CD14-positive monocyte (primary cell): ENCODE results near the gene TNFAIP1. TPM values are rescaled to one million over a fixed set of nuclear protein-coding genes. Genes with fewer than 3 reads are reported as not detected.

ENCODE experiments used
- DNase-seq, 3 donors: peaks; one replicate each; pipeline ENCODE4 v3.0.0-alpha.2; 2011 to 2022
- H2AFZ ChIP-seq: 2 replicates; pipeline ENCODE4 v1.6.0; 2012; ENCODE audit warnings: mild to moderate bottlenecking, low read depth, low read length, inconsistent platforms; ENCODE audit not compliant: insufficient read depth, poor library complexity, severe bottlenecking
- H3K27ac ChIP-seq, 2 donors: 1 replicate in 1 of 2; 2 replicates in 1 of 2; pipeline ENCODE4 v1.5.1; 2012 to 2013; ENCODE audit warnings: low read length in 2 of 2, control low read depth in 1 of 2, inconsistent platforms in 1 of 2, low read depth in 1 of 2, mild to moderate bottlenecking in 1 of 2
- H3K27me3 ChIP-seq, 2 donors: one replicate each; pipeline versions ENCODE4 v1.6.0 to v1.6.1; 2011 to 2013; ENCODE audit warnings: low read length in 2 of 2; ENCODE audit not compliant: control insufficient read depth in 2 of 2, insufficient read depth in 2 of 2
- H3K36me3 ChIP-seq, 2 donors: replicated peaks in 1 of 2; 1 replicate in 1 of 2; 2 replicates in 1 of 2; pipeline versions ENCODE4 v1.5.1 to v1.6.1; 2012 to 2013; ENCODE audit warnings: low read length in 2 of 2, control low read depth in 1 of 2, inconsistent platforms in 1 of 2, mild to moderate bottlenecking in 1 of 2; ENCODE audit not compliant: insufficient read depth in 2 of 2, control insufficient read depth in 1 of 2
- H3K4me1 ChIP-seq, 2 donors: 1 replicate in 1 of 2; 2 replicates in 1 of 2; pipeline versions ENCODE4 v1.5.1 to v1.6.1; 2012 to 2013; ENCODE audit warnings: low read length in 2 of 2, control low read depth in 1 of 2, inconsistent platforms in 1 of 2, mild to moderate bottlenecking in 1 of 2, moderate library complexity in 1 of 2; ENCODE audit not compliant: insufficient read depth in 2 of 2, control insufficient read depth in 1 of 2
- H3K4me2 ChIP-seq: replicated peaks from 2 replicates; pipeline ENCODE3; 2012; ENCODE audit warnings: low read length, moderate library complexity, mild to moderate bottlenecking; ENCODE audit not compliant: poor library complexity, severe bottlenecking; ENCODE audit errors: extremely low read depth
- H3K4me3 ChIP-seq, 3 experiments: fragments of 200-600 bp in 1 of 3; sonication (generic) in 1 of 3; replicated peaks in 1 of 3; 1 replicate in 2 of 3; 2 replicates in 1 of 3; pipeline ENCODE4 v1.5.1; 2011 to 2013; ENCODE audit warnings: low read length in 3 of 3, mild to moderate bottlenecking in 3 of 3, control low read depth in 2 of 3, low read depth in 2 of 3, inconsistent platforms in 1 of 3, moderate library complexity in 1 of 3
- H3K79me2 ChIP-seq: 2 replicates; pipeline ENCODE4 v1.6.0; 2012; ENCODE audit warnings: mild to moderate bottlenecking, control low read depth, inconsistent platforms, low read length, moderate library complexity; ENCODE audit not compliant: insufficient read depth
- H3K9ac ChIP-seq: 2 replicates; pipeline ENCODE4 v1.6.0; 2017; ENCODE audit warnings: low read length, mild to moderate bottlenecking; ENCODE audit not compliant: insufficient read depth, poor library complexity, severe bottlenecking
- H3K9me3 ChIP-seq, 2 donors: replicated peaks in 1 of 2; 1 replicate in 1 of 2; 2 replicates in 1 of 2; pipeline versions ENCODE4 v1.5.1 to v1.6.1; 2012 to 2013; ENCODE audit warnings: low read length in 2 of 2, control low read depth in 1 of 2; ENCODE audit not compliant: control insufficient read depth in 1 of 2, insufficient read depth in 1 of 2
- H4K20me1 ChIP-seq: 2 replicates; pipeline ENCODE4 v1.6.0; 2012; ENCODE audit warnings: mild to moderate bottlenecking, low read length, control low read depth, moderate library complexity; ENCODE audit not compliant: insufficient read depth
- H3K27ac Mint-ChIP-seq, 7 donors: one replicate each; pipeline ENCODE4 v1.8.0; 2020; ENCODE audit warnings: mild to moderate bottlenecking in 7 of 7, mixed read lengths in 7 of 7, moderate library complexity in 6 of 7, inconsistent platforms in 2 of 7
- H3K27me3 Mint-ChIP-seq, 3 donors: one replicate each; pipeline ENCODE4 v1.8.0; 2021 to 2022; ENCODE audit warnings: low read depth in 3 of 3, mild to moderate bottlenecking in 3 of 3, mixed read lengths in 3 of 3, moderate library complexity in 3 of 3, inconsistent platforms in 1 of 3
- H3K36me3 Mint-ChIP-seq, 2 donors: one replicate each; pipeline ENCODE4 v1.8.0; 2020; ENCODE audit warnings: mixed read lengths in 2 of 2, inconsistent platforms in 1 of 2, mild to moderate bottlenecking in 1 of 2
- H3K4me1 Mint-ChIP-seq: one replicate; pipeline ENCODE4 v1.8.0; 2020; ENCODE audit warnings: mild to moderate bottlenecking, mixed read lengths
- H3K4me3 Mint-ChIP-seq, 2 donors: one replicate each; pipeline ENCODE4 v1.8.0; 2020; ENCODE audit warnings: mild to moderate bottlenecking in 2 of 2, mixed read lengths in 2 of 2, moderate library complexity in 1 of 2
- H3K9me3 Mint-ChIP-seq, 7 donors: one replicate each; pipeline ENCODE4 v1.8.0; 2020 to 2022; ENCODE audit warnings: mixed read lengths in 7 of 7, mild to moderate bottlenecking in 6 of 7, moderate library complexity in 6 of 7, inconsistent platforms in 2 of 7
- WGBS: methylation state at CpG from one replicate; pipeline ENCODE4 v1.1.5; 2013; ENCODE audit warnings: missing lambda C conversion rate; ENCODE audit not compliant: insufficient coverage; 5-methylcytosine and 5-hydroxymethylcytosine counted together
- intact Hi-C, 2 donors: fragments of 100-400 bp; cut with micrococcal nuclease; formaldehyde crosslinking; loops; one replicate each; pipeline versions ENCODE4 v1.15.0 to v1.15.1; 2023
- polyA plus RNA-seq, 3 donors: library from polyadenylated mRNA; depleted of rRNA in 1 of 3; unstranded in 2 of 3; stranded (reverse) in 1 of 3; fragments of 300-500 nt in 2 of 3; fragments of >200 nt in 1 of 3; fragmentation: Illumina TruSeq in 2 of 3; gene quantifications; 1 replicate in 2 of 3; 2 replicates in 1 of 3; pipeline ENCODE4 v1.2.3, GENCODE V29; 2012 to 2021
- TF ChIP-seq, protein P1 (sequence below): fragments of 200-600 bp; IDR thresholded peaks from one replicate; pipeline ENCODE4 v1.8.0; 2022; ENCODE audit warnings: antibody characterized with exemption, mild to moderate bottlenecking

Gene TNFAIP1
- polyA plus RNA-seq, 3 donors, result 7.2 to 9.5 (median 9.4) TPM

DNA sequence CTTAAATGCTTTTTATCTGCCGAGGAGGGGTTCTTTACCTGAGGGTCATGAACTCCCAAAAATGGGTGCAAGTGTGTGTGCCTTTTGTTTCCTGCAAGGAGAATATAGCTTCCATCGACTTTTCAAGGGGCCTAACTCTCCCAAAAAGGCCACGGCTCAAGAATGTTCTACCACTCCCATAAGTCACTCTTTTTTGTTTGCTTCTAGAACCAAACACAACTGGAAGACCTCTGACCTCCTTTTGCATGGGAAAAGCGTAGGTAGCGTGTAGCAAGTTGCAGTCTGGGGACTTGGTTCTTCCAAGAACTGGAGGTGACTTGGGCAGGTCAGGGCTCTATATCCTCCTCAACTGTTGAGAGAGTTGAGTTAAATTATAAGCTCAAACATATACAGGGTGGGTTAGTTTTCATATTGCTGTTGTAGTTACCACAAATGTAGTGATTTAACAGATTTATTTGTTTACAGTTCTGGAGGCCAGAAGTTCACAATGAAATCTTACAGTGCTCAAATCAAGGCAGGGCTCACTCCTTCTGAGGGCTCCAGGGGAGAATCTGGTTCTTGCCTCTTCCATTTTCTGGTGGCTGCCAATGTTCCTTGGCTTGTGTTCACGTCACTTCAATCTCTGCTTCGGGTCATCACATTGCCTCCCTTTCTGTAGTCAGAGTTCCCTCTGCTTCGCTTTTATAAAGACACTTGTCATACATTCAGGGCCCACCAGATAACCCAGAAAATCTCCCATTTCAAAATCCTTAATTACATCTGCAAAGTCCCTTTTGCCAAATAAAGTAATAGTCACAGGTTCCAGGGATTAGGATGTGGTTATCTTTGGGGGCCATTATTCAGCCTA lies 15.1 kb upstream of the TNFAIP1 start:
- TF ChIP-seq, protein P1, sequence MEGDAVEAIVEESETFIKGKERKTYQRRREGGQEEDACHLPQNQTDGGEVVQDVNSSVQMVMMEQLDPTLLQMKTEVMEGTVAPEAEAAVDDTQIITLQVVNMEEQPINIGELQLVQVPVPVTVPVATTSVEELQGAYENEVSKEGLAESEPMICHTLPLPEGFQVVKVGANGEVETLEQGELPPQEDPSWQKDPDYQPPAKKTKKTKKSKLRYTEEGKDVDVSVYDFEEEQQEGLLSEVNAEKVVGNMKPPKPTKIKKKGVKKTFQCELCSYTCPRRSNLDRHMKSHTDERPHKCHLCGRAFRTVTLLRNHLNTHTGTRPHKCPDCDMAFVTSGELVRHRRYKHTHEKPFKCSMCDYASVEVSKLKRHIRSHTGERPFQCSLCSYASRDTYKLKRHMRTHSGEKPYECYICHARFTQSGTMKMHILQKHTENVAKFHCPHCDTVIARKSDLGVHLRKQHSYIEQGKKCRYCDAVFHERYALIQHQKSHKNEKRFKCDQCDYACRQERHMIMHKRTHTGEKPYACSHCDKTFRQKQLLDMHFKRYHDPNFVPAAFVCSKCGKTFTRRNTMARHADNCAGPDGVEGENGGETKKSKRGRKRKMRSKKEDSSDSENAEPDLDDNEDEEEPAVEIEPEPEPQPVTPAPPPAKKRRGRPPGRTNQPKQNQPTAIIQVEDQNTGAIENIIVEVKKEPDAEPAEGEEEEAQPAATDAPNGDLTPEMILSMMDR, result no peak
- no peaks in the 10 kb centered on the region for H3K9me3 Mint-ChIP-seq
- 84% methylated on average over 4 of the region's 8 CpGs for WGBS
- H3K4me3 Mint-ChIP-seq, result no peak overlapping the region
- peaks cover 36% of the 10 kb centered on the region for H3K4me1 Mint-ChIP-seq
- H3K9me3 ChIP-seq, result no peaks in the 10 kb centered on the region
- H3K27me3 ChIP-seq, result peaks cover 0 to 5% of the 10 kb centered on the region in 2 donors
- peak overlapping the region; percentile 97 for H2AFZ ChIP-seq
- H3K36me3 ChIP-seq, result no peaks in the 10 kb centered on the region
- no peak overlapping the region for H3K9ac ChIP-seq
- H3K27ac Mint-ChIP-seq, result peak overlapping the region in 1 of 7 donors; percentile 57
- no peak overlapping the region for H3K27ac ChIP-seq
- peaks cover 9 to 16% (median 15%) of the 10 kb centered on the region in 3 donors for H3K27me3 Mint-ChIP-seq
- H3K4me3 ChIP-seq, result no peak overlapping the region
- H3K4me2 ChIP-seq, result peak overlapping the region; percentile 99
- intact Hi-C loops, result loop anchor here in 1 of 2 donors (2.0 to 5.0 kb wide), 2 partner anchors 14 to 37 kb away; partner anchors contain the start of genes IFT20, POLDIP2 and TNFAIP1
- H3K36me3 Mint-ChIP-seq, result no peaks in the 10 kb centered on the region
- H4K20me1 ChIP-seq, result no peaks in the 10 kb centered on the region
- H3K4me1 ChIP-seq, result peaks cover 35 to 44% of the 10 kb centered on the region in 2 donors
- H3K79me2 ChIP-seq, result peaks cover 30% of the 10 kb centered on the region
- no peak for DNase-seq

DNA sequence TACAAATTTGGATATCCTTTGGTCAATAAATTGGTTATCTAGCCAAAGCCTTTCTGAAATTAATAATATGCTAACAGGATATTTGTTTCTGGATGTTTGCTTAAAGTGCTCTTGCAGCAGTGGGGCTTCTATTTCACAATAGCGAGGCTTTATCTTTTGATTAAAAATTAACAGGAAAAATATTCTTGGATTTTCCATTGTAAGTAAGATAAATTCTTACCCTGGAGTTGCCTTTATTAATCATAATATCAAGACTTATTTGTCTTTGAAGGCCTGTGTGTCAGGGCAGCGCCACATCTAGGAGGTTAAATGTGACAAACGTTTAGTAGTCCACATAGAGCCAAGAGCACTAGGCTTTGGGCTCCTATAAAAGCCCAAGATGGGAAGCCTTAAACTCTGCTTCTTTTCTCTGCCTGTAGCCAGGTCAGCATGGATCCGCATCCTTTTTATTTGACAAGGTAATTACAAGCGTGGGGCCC lies 11.3 kb upstream of the TNFAIP1 start:
- peak overlapping the region; percentile 24 for H3K4me2 ChIP-seq
- H3K36me3 Mint-ChIP-seq, result peaks cover 29 to 35% of the 10 kb centered on the region in 2 donors
- H2AFZ ChIP-seq, result no peak overlapping the region
- H3K4me1 ChIP-seq, result peaks cover 24 to 29% of the 10 kb centered on the region in 2 donors
- no peaks in the 10 kb centered on the region for H3K9me3 Mint-ChIP-seq
- no peak overlapping the region for H3K4me3 ChIP-seq
- TF ChIP-seq, protein P1, result no peak
- no peaks in the 10 kb centered on the region for H3K9me3 ChIP-seq
- H3K27ac ChIP-seq, result peak overlapping the region in 1 of 2 donors; percentile 36
- H3K27me3 ChIP-seq, result no peaks in the 10 kb centered on the region
- no peak overlapping the region for H3K4me3 Mint-ChIP-seq
- peaks cover 30% of the 10 kb centered on the region for H3K79me2 ChIP-seq
- H3K9ac ChIP-seq, result no peak overlapping the region
- DNase-seq, result no peak
- H3K36me3 ChIP-seq, result peaks cover 21 to 35% of the 10 kb centered on the region in 2 donors
- WGBS, result 68% methylated on average over 2 of the region's 5 CpGs
- peak overlapping the region in 4 of 7 donors; percentile 41 to 78 (median 59) for H3K27ac Mint-ChIP-seq
- intact Hi-C loops, result loop anchor here in 1 of 2 donors (5.0 kb wide), 1 partner anchor 33 kb away; the partner anchor contains the start of gene POLDIP2
- H4K20me1 ChIP-seq, result no peaks in the 10 kb centered on the region
- H3K27me3 Mint-ChIP-seq, result no peaks in the 10 kb centered on the region
- peaks cover 28% of the 10 kb centered on the region for H3K4me1 Mint-ChIP-seq
